HL-60 (cell line): ENCODE data around the gene BABAM2.

Experiments used
- CTCF ChIP-seq: IDR thresholded peaks from one replicate; pipeline ENCODE4 v1.5.1; 2011; ENCODE audit warnings: low read length, control low read depth, inconsistent platforms; ENCODE audit not compliant: insufficient read depth
- GABPA ChIP-seq: IDR thresholded peaks from 2 replicates; pipeline ENCODE4 v1.6.1; 2012; ENCODE audit warnings: low read depth
- POLR2AphosphoS5 ChIP-seq: IDR thresholded peaks from 2 replicates; pipeline ENCODE4 v1.6.1; 2012; ENCODE audit warnings: low read depth

- TF ChIP-seq CTCF (no peak), POLR2AphosphoS5 (no peak), GABPA (no peak)
These were observed 274.6 kb downstream of the BABAM2 start for GRCh38 chr2:28165087-28165635.
